Thymus (tissue), 11 donors: ENCODE data around the gene KLHL21. TPM values are rescaled to one million over a fixed set of nuclear protein-coding genes. Genes with fewer than 3 reads are reported as not detected.

Experiments
- DNase-seq, 9 donors: peaks; one replicate each; pipeline ENCODE4 v3.0.0-alpha.2; 2013; ENCODE audit warnings: low spot score in 9 of 9, low read depth in 6 of 9, missing footprints in 1 of 9
- H3K27ac ChIP-seq, 2 donors: one replicate each; pipeline ENCODE4 v1.5.1; 2013; ENCODE audit warnings: control low read depth in 1 of 2, low read depth in 1 of 2, low read length in 1 of 2, mild to moderate bottlenecking in 1 of 2, moderate library complexity in 1 of 2
- H3K27me3 ChIP-seq, 2 donors: one replicate each; pipeline ENCODE4 v1.5.1; 2013; ENCODE audit warnings: low read length in 1 of 2; ENCODE audit not compliant: control insufficient read depth in 2 of 2, insufficient read depth in 1 of 2
- H3K36me3 ChIP-seq, 2 donors: one replicate each; pipeline ENCODE4 v1.5.1; 2013; ENCODE audit warnings: low read length in 1 of 2, mild to moderate bottlenecking in 1 of 2, moderate library complexity in 1 of 2; ENCODE audit not compliant: control insufficient read depth in 2 of 2, insufficient read depth in 2 of 2
- H3K4me1 ChIP-seq, 2 donors: one replicate each; pipeline ENCODE4 v1.5.1; 2013; ENCODE audit warnings: low read length in 2 of 2; ENCODE audit not compliant: control insufficient read depth in 2 of 2, insufficient read depth in 2 of 2
- H3K4me3 ChIP-seq, 2 donors: one replicate each; pipeline ENCODE4 v1.5.1; 2013; ENCODE audit warnings: low read length in 2 of 2, control low read depth in 1 of 2, mild to moderate bottlenecking in 1 of 2
- H3K9me3 ChIP-seq, 2 donors: one replicate each; pipeline ENCODE4 v1.5.1; 2013; ENCODE audit warnings: low read length in 1 of 2, mild to moderate bottlenecking in 1 of 2; ENCODE audit not compliant: control insufficient read depth in 2 of 2, insufficient read depth in 1 of 2
- WGBS: extraction: QIAGEN DNeasy Blood & Tissue Kit; methylation state at CpG from one replicate; pipeline ENCODE4 v1.1.7; 2013; 5-methylcytosine and 5-hydroxymethylcytosine counted together
- polyA plus RNA-seq: library from polyadenylated mRNA; stranded (reverse); fragments of 200-250 nt; gene quantifications from one replicate; pipeline ENCODE4 v1.2.3, GENCODE V29; 2013
- total RNA-seq: library from RNA; stranded (reverse); fragments of 120-200 nt; gene quantifications from one replicate; pipeline ENCODE4 v1.2.4, GENCODE V29; 2013
- donor health status: healthy.

KLHL21 gene
- total and polyA plus RNA-seq, 2 donors = 8.0 to 13.6 TPM

- no peak for DNase-seq
- H3K27ac ChIP-seq = no peak overlapping the region
- H3K4me3 ChIP-seq = no peak overlapping the region
- peaks cover 0 to 4% of the 10 kb centered on the region in 2 donors for H3K9me3 ChIP-seq
- H3K36me3 ChIP-seq = peaks cover 6 to 10% of the 10 kb centered on the region in 2 donors
- peaks cover 17 to 25% of the 10 kb centered on the region in 2 donors for H3K4me1 ChIP-seq
- WGBS = 76% methylated on average over 10 of the region's 10 CpGs
- no peaks in the 10 kb centered on the region for H3K27me3 ChIP-seq
Measured at GRCh38 chr1:6581561-6582305, 20.9 kb downstream of the KLHL21 start.

DNA sequence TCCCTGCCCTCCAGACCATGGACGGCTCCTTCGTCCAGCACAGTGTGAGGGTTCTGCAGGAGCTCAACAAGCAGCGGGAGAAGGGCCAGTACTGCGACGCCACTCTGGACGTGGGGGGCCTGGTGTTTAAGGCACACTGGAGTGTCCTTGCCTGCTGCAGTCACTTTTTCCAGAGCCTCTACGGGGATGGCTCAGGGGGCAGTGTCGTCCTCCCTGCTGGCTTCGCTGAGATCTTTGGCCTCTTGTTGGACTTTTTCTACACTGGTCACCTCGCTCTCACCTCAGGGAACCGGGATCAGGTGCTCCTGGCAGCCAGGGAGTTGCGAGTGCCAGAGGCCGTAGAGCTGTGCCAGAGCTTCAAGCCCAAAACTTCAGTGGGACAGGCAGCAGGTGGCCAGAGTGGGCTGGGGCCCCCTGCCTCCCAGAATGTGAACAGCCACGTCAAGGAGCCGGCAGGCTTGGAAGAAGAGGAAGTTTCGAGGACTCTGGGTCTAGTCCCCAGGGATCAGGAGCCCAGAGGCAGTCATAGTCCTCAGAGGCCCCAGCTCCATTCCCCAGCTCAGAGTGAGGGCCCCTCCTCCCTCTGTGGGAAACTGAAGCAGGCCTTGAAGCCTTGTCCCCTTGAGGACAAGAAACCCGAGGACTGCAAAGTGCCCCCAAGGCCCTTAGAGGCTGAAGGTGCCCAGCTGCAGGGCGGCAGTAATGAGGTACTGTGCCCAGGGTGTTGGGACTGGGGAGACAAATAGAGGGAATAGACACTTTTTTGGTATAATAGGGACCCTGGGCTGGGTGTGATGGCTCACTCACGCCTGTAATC is 21.9 kb downstream of the KLHL21 start:
- Histone ChIP-seq H3K36me3 (peaks cover 3 to 6% of the 10 kb centered on the region in 2 donors), H3K27ac (peak overlapping the region in 1 of 2 donors; percentile 26), H3K27me3 (no peaks in the 10 kb centered on the region), H3K9me3 (peaks cover 0 to 4% of the 10 kb centered on the region in 2 donors), H3K4me1 (peaks cover 17 to 25% of the 10 kb centered on the region in 2 donors), H3K4me3 (peak overlapping the region; percentile 75 to 89)
- WGBS = 44% methylated on average over 19 of the region's 19 CpGs
- DNase-seq = no peak

GRCh38 chr1:6580119-6580592 is 22.5 kb downstream of the KLHL21 start:
- peaks cover 1 to 3% of the 10 kb centered on the region in 2 donors for H3K36me3 ChIP-seq
- peaks cover 17 to 25% of the 10 kb centered on the region in 2 donors for H3K4me1 ChIP-seq
- peak overlapping the region; percentile 32 to 88 for H3K27ac ChIP-seq
- 1% methylated on average over 30 of the region's 30 CpGs for WGBS
- H3K9me3 ChIP-seq = peaks cover 0 to 4% of the 10 kb centered on the region in 2 donors
- no peak for DNase-seq
- H3K27me3 ChIP-seq = no peaks in the 10 kb centered on the region
- H3K4me3 ChIP-seq = peak overlapping the region; percentile 75 to 89

GRCh38 chr1:6579374-6580118 is 23.1 kb downstream of the KLHL21 start, which contains the start of gene ZBTB48:
TSS of gene ZBTB48 (plus strand) at chr1:6579994. CDS start at chr1:6580610, 616 bp downstream.
- peak within 1 kb of the TSS; percentile 61 to 88 for H3K27ac ChIP-seq
- H3K4me1 ChIP-seq = peaks cover 17 to 25% of the 10 kb centered on the region in 2 donors
- H3K27me3 ChIP-seq = no peaks in the 10 kb centered on the region
- WGBS = 22% methylated on average over 58 of the region's 58 CpGs
- H3K4me3 ChIP-seq = peak within 1 kb of the TSS; percentile 75 to 89
- DNase-seq = peak; percentile 87 to 98 (median 95)
- H3K9me3 ChIP-seq = peaks cover 0 to 4% of the 10 kb centered on the region in 2 donors
- H3K36me3 ChIP-seq = peaks cover 0 to 3% of the 10 kb centered on the region in 2 donors

GRCh38 chr1:6578624-6579373 is 23.9 kb downstream of the KLHL21 start:
- peaks cover 0 to 3% of the 10 kb centered on the region in 2 donors for H3K36me3 ChIP-seq
- H3K9me3 ChIP-seq = peaks cover 0 to 4% of the 10 kb centered on the region in 2 donors
- no peak overlapping the region for H3K4me3 ChIP-seq
- WGBS = 97% methylated on average over 14 of the region's 14 CpGs
- H3K27me3 ChIP-seq = no peaks in the 10 kb centered on the region
- peaks cover 17 to 25% of the 10 kb centered on the region in 2 donors for H3K4me1 ChIP-seq
- no peak for DNase-seq
- peak overlapping the region in 1 of 2 donors; percentile 77 for H3K27ac ChIP-seq

DNA sequence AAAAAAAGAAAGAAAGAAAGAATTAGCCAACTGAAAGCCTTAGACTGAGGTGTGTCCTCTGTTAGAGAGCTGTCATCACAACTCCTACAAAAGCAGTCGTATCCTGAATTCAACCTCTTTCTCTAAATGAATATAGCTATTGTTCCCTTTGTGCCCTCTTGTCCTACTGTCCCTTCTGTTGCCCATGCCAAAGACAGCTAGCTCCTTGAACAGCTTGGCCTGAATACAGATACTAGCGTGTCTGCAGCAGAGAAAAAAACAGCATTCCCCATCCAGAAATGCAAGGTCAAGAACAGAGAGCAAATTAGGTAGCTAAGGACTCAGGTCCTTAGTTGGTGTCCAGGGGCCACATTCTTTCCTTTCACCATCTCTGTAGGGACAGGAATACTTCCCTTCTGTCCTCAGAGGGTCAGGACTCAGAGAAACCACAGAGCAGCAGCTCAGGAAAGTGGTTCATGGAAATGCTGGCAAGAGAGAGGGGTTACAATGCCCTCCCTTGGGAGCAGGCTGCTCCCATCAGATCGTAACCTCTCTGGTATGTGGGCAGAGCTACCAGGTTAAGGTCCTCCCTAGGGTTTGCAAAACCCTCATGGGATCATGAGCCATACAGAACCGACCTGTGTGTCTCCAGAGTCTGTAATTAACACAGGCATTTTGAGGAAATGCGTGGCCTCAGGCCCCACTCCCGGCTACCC is 24.7 kb downstream of the KLHL21 start:
- WGBS = 97% methylated on average over 6 of the region's 6 CpGs
- DNase-seq = no peak
- H3K4me1 ChIP-seq = peaks cover 17 to 25% of the 10 kb centered on the region in 2 donors
- no peaks in the 10 kb centered on the region for H3K27me3 ChIP-seq
- H3K27ac ChIP-seq = no peak overlapping the region
- peaks cover 0 to 4% of the 10 kb centered on the region in 2 donors for H3K9me3 ChIP-seq
- peaks cover 0 to 3% of the 10 kb centered on the region in 2 donors for H3K36me3 ChIP-seq
- H3K4me3 ChIP-seq = no peak overlapping the region

GRCh38 chr1:6574818-6575217 is 27.9 kb downstream of the KLHL21 start:
- H3K27me3 ChIP-seq = peaks cover 0 to 6% of the 10 kb centered on the region in 2 donors
- H3K36me3 ChIP-seq = no peaks in the 10 kb centered on the region
- no peak for DNase-seq
- H3K4me3 ChIP-seq = no peak overlapping the region
- 95% methylated on average over 14 of the region's 14 CpGs for WGBS
- H3K9me3 ChIP-seq = peaks cover 0 to 8% of the 10 kb centered on the region in 2 donors
- peaks cover 4 to 6% of the 10 kb centered on the region in 2 donors for H3K4me1 ChIP-seq
- no peak overlapping the region for H3K27ac ChIP-seq
